NCI-H1417 treated with DMSO at 0.1 percent for 48 hours (cell line): ENCODE measurements around the gene CNNM4.

Experiments
- DNase-seq: peaks from one replicate; lab custom pipeline; 2025; lab: John Stamatoyannopoulos, UW

The CNNM4 gene

GRCh38 chr2:96859681-96860064, 99.0 kb downstream of the CNNM4 start:
- DNase-seq: no peak

GRCh38 chr2:96860065-96861029, 99.6 kb downstream of the CNNM4 start:
- no peak for DNase-seq

- DNase-seq: no peak
These were observed 100.4 kb downstream of the CNNM4 start for GRCh38 chr2:96861074-96861473.
